HFF-Myc (cell line): ENCODE data around the gene SLC25A33.

Experiments used
- DNase-seq: peaks from one replicate; pipeline ENCODE4 v3.0.0-alpha.2; 2011; ENCODE audit warnings: low read depth; ENCODE audit errors: extremely low read depth
- H3K4me3 ChIP-seq: replicated peaks from 2 replicates; pipeline ENCODE4 v1.5.1; 2011; ENCODE audit warnings: low read depth, mild to moderate bottlenecking, control low read depth, low read length
- CTCF ChIP-seq: IDR thresholded peaks from 2 replicates; pipeline ENCODE4 v1.5.1; 2012; ENCODE audit warnings: mild to moderate bottlenecking, low read depth, low read length, control low read depth; ENCODE audit errors: missing control alignments

The SLC25A33 gene

GRCh38 chr1:9520411-9520810 is 18.9 kb upstream of the SLC25A33 start:
- no peak overlapping the region for H3K4me3 ChIP-seq
- DNase-seq: no peak
- no peak for TF ChIP-seq CTCF

DNA sequence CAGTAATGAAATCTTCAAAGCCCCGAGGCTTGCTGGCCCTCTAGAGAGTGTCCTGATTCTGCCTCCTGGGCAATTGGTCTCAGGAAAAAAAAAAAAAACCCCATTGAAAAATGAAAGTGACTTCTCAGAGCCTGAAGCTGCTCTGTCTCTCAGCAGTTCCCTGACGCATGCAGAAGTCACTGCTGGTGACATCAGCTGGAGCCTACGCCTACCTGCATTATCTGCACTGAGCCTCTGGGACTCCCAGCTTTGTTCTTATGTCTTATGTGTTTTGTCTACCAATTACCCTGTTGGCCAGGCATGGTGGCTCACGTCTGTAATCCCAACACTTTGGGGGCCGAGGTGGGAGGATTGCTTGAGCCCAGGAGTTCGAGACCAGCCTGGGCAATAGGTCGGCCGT is 10.1 kb upstream of the SLC25A33 start:
- DNase-seq: no peak
- no peak for TF ChIP-seq CTCF

DNA sequence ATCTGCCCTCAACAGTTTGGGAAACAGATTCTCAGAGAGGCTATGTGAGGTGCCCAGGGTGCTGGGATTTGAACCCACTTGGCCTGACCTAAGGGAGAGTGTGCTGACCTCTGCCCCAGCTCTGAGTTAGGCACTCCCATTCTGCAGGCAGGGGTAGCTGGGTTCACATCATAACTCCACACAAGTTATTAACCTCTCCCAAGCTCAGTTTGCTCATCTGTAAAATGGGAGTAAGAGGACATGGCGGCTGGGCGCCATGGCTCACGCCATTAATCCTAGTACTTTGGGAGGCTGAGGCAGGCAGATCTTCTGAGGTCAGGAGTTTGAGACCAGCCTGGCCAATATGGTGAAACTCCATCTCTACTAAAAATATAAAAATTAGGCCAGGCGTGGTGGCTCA is 8.9 kb upstream of the SLC25A33 start:
- DNase-seq: no peak

More for the DNA sequence above, 10.1 kb upstream of the SLC25A33 start:
- H3K4me3 ChIP-seq: no peak overlapping the region

GRCh38 chr1:9534953-9535352 is 4.3 kb upstream of the SLC25A33 start:
- no peak for DNase-seq
- TF ChIP-seq CTCF: no peak

More for the DNA sequence above, 8.9 kb upstream of the SLC25A33 start:
- TF ChIP-seq CTCF: no peak
- H3K4me3 ChIP-seq: no peak overlapping the region

GRCh38 chr1:9536301-9536700 is 3.0 kb upstream of the SLC25A33 start:
- H3K4me3 ChIP-seq: no peak overlapping the region
- TF ChIP-seq CTCF: no peak
- no peak for DNase-seq

More at GRCh38 chr1:9534953-9535352, 4.3 kb upstream of the SLC25A33 start:
- no peak overlapping the region for H3K4me3 ChIP-seq

DNA sequence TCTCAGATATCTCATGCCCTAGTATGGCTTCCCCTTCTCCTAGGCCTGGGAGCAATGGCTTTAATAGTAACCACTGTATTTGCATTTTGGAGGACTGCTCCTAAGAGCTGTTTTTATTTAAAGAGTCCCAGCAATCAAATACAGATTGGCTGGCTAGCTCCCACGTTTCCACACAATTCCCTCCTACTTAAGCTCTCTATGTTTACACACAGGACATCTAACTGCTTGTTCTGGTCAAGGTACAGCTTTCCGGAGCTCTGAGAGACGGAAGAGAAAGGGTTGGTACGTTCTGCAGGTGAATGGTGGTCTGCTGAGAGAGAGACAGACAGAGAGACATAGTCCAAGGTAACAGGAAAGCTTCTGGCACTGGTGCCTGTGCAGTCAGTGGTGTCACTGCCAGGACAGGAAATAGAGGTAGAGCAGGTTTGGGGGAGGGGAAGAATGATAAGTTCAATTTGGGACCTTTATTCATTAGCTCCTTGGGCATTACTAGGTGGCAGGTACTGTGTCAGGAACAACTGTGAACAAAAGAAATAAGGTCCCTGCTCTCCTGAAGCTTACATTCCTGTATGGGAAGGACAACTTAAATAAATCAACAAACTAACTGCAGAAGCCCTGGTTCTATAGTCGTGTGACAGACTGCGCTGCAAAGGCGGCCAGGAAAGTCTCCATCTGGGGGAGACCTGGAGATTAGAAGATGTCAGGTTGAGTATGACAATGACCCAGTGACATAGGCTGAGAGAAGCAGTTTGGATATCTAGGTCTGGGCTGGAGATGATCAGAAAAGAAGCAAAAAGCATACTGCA is 1.2 kb upstream of the SLC25A33 start:
- DNase-seq: no peak
- TF ChIP-seq CTCF: no peak
- no peak overlapping the region for H3K4me3 ChIP-seq
